GM23338 (cell line): ENCODE data around the gene EDA. TPM values are rescaled to one million over a fixed set of nuclear protein-coding genes. Genes with fewer than 3 reads are reported as not detected.

ENCODE experiments used
- ATAC-seq: fragments of 200-7000 bp; cut with Tn5 transposase; 3 replicates; pipeline ENCODE4 v1.9.1; 2020
- DNase-seq: peaks from one replicate; pipeline ENCODE4 v3.0.0-alpha.2; 2015; ENCODE audit warnings: low spot score
- H2AFZ ChIP-seq: fragments of 200-600 bp; sonication (generic); 2 replicates; pipeline ENCODE4 v1.8.0; 2016; ENCODE audit warnings: antibody characterized with exemption, mild to moderate bottlenecking, moderate library complexity
- H3F3A ChIP-seq: fragments of 200-600 bp; sonication (generic); replicated peaks from 2 replicates; pipeline ENCODE4 v1.8.0; 2017; ENCODE audit warnings: antibody characterized with exemption, mixed run types, low read depth
- H3K27ac ChIP-seq: fragments of 200-600 bp; sonication (generic); 2 replicates; pipeline ENCODE4 v1.6.1; 2016; ENCODE audit warnings: low read depth
- H3K27me3 ChIP-seq: fragments of 200-600 bp; sonication (generic); 2 replicates; pipeline ENCODE4 v1.8.0; 2016; ENCODE audit warnings: mild to moderate bottlenecking, mixed run types, moderate library complexity; ENCODE audit not compliant: insufficient read depth
- H3K36me3 ChIP-seq: fragments of 200-600 bp; sonication (generic); 2 replicates; pipeline ENCODE4 v1.8.0; 2016; ENCODE audit warnings: mild to moderate bottlenecking; ENCODE audit not compliant: insufficient read depth
- H3K4me1 ChIP-seq: fragments of 200-600 bp; sonication (generic); 2 replicates; pipeline ENCODE4 v1.8.0; 2016; ENCODE audit warnings: mild to moderate bottlenecking, moderate library complexity; ENCODE audit not compliant: insufficient read depth
- H3K4me2 ChIP-seq: fragments of 200-600 bp; sonication (generic); 2 replicates; pipeline ENCODE4 v1.7.1; 2017; ENCODE audit warnings: mixed run types
- H3K4me3 ChIP-seq: fragments of 200-600 bp; sonication (generic); 2 replicates; pipeline ENCODE4 v1.6.1; 2016; ENCODE audit warnings: mixed run types
- H3K79me2 ChIP-seq: fragments of 200-600 bp; sonication (generic); replicated peaks from 2 replicates; pipeline ENCODE4 v1.8.0; 2017; ENCODE audit warnings: mild to moderate bottlenecking; ENCODE audit not compliant: insufficient read depth
- H3K9me2 ChIP-seq: fragments of 200-600 bp; sonication (generic); 2 replicates; pipeline ENCODE4 v1.8.0; 2017; ENCODE audit not compliant: insufficient read depth
- H4K20me1 ChIP-seq: fragments of 200-600 bp; sonication (generic); replicated peaks from 2 replicates; pipeline ENCODE4 v1.8.0; 2017; ENCODE audit warnings: mild to moderate bottlenecking; ENCODE audit not compliant: insufficient read depth
- H3K27ac Mint-ChIP-seq: 2 replicates; pipeline ENCODE4 v1.8.0; 2020; ENCODE audit warnings: inconsistent platforms, mild to moderate bottlenecking, moderate library complexity, mixed read lengths
- H3K27me3 Mint-ChIP-seq: 3 replicates; pipeline ENCODE4 v1.8.0; 2022; ENCODE audit warnings: low read depth, mild to moderate bottlenecking, moderate library complexity, mixed read lengths, inconsistent platforms; ENCODE audit not compliant: insufficient read depth, poor library complexity
- H3K36me3 Mint-ChIP-seq: 3 replicates; pipeline ENCODE4 v1.8.0; 2021; ENCODE audit warnings: low read depth, mild to moderate bottlenecking, inconsistent platforms, moderate library complexity, mixed read lengths
- H3K4me1 Mint-ChIP-seq: 3 replicates; pipeline ENCODE4 v1.8.0; 2020; ENCODE audit warnings: mild to moderate bottlenecking, inconsistent platforms, mixed read lengths
- H3K4me3 Mint-ChIP-seq: 3 replicates; pipeline ENCODE4 v1.8.0; 2021; ENCODE audit warnings: moderate library complexity, mild to moderate bottlenecking, inconsistent platforms, mixed read lengths
- H3K9me3 Mint-ChIP-seq: 3 replicates; pipeline ENCODE4 v1.8.0; 2020; ENCODE audit warnings: moderate library complexity, mild to moderate bottlenecking, inconsistent platforms, mixed read lengths
- CTCF ChIP-seq, 2 experiments: fragments of 200-600 bp in 1 of 2; sonication (generic) in 1 of 2; conservative IDR thresholded peaks; 2 replicates each; pipeline versions ENCODE4 v1.5.1 to v1.6.1; 2016 to 2017; ENCODE audit warnings: antibody characterized with exemption in 2 of 2, low read depth in 2 of 2, mild to moderate bottlenecking in 2 of 2, moderate library complexity in 1 of 2
- ETS1 ChIP-seq: IDR thresholded peaks from 2 replicates; pipeline ENCODE4 v1.6.1; 2016; ENCODE audit warnings: antibody characterized with exemption
- EZH2 ChIP-seq: fragments of 200-600 bp; sonication (generic); IDR thresholded peaks from one replicate; pipeline ENCODE4 v1.8.0; 2017; ENCODE audit warnings: antibody characterized with exemption, mild to moderate bottlenecking, low read depth; ENCODE audit not compliant: unreplicated experiment
- EZH2phosphoT487 ChIP-seq: fragments of 200-600 bp; sonication (generic); IDR thresholded peaks from one replicate; pipeline ENCODE4 v1.8.1; 2018; ENCODE audit warnings: antibody characterized with exemption; ENCODE audit not compliant: unreplicated experiment
- JUNB ChIP-seq: IDR thresholded peaks from one replicate; pipeline ENCODE4 v1.6.1; 2016; ENCODE audit warnings: antibody characterized with exemption; ENCODE audit not compliant: unreplicated experiment
- NANOG ChIP-seq: IDR thresholded peaks from 2 replicates; pipeline ENCODE4 v1.6.1; 2016; ENCODE audit warnings: antibody characterized with exemption, borderline replicate concordance
- POLR2AphosphoS5 ChIP-seq: IDR thresholded peaks from 2 replicates; pipeline ENCODE4 v1.6.1; 2016; ENCODE audit warnings: antibody characterized with exemption, low read depth
- REST ChIP-seq: IDR thresholded peaks from one replicate; pipeline ENCODE4 v1.6.1; 2018; ENCODE audit warnings: antibody characterized with exemption; ENCODE audit not compliant: unreplicated experiment
- STAT1 ChIP-seq: IDR thresholded peaks from one replicate; pipeline ENCODE4 v1.6.1; 2016; ENCODE audit warnings: antibody characterized with exemption; ENCODE audit not compliant: unreplicated experiment
- ZNF114 ChIP-seq: fragments of 250-450 bp; sonication (Bioruptor Pico); IDR thresholded peaks from 2 replicates; pipeline ENCODE4 v1.5.0; 2020; ENCODE audit warnings: mild to moderate bottlenecking, moderate library complexity
- ZNF331 ChIP-seq: fragments of 250-450 bp; sonication (Bioruptor Pico); IDR thresholded peaks from 2 replicates; pipeline ENCODE4 v1.5.0; 2020; ENCODE audit warnings: low read depth, mild to moderate bottlenecking, moderate library complexity
- ZNF462 ChIP-seq: fragments of 250-450 bp; sonication (Bioruptor Pico); IDR thresholded peaks from 2 replicates; pipeline ENCODE4 v1.5.0; 2020; ENCODE audit warnings: mild to moderate bottlenecking, moderate library complexity
- polyA plus RNA-seq: library from polyadenylated mRNA; unstranded; fragments of >200 nt; fragmentation: Nextera tagmentation; extraction: Ambion mirVana; gene quantifications from 2 replicates; pipeline ENCODE4 v1.2.1, GENCODE V29; 2016
- total RNA-seq: library from RNA; depleted of rRNA; stranded (reverse); fragments of >200 nt; shearing (Covaris generic); gene quantifications from 2 replicates; pipeline ENCODE4 v1.2.3, GENCODE V29; 2014

Gene EDA
- total and polyA plus RNA-seq, 2 experiments from 2014 or later = 6.6 to 19.6 TPM

- no peak for TF ChIP-seq ZNF462 (CRISPR knock-in tag)
- no peak for TF ChIP-seq STAT1
- TF ChIP-seq ZNF114 (CRISPR knock-in tag) = no peak
These were observed 197.8 kb downstream of the EDA start (continued) for GRCh38 chrX:69813677-69814076.

GRCh38 chrX:69815063-69815462 is 199.2 kb downstream of the EDA start:
- H3K4me3 ChIP-seq = no peak overlapping the region
- Mint-ChIP-seq H3K27ac (no peak overlapping the region), H3K36me3 (no peaks in the 10 kb centered on the region; the same call in 2 of the 3 replicates), H3K9me3 (peaks cover 9% of the 10 kb centered on the region), H3K4me1 (peaks cover 2% of the 10 kb centered on the region; the same call in 1 of the 3 replicates), H3K4me3 (no peak overlapping the region), H3K27me3 (no peaks in the 10 kb centered on the region)
- H3K79me2 ChIP-seq = no peaks in the 10 kb centered on the region
- no peak for ATAC-seq
- no peak overlapping the region for H2AFZ ChIP-seq
- no peaks in the 10 kb centered on the region for H3K4me1 ChIP-seq
- no peak overlapping the region for H3K4me2 ChIP-seq
- DNase-seq = no peak
- no peaks in the 10 kb centered on the region for H3K36me3 ChIP-seq
- H4K20me1 ChIP-seq = no peaks in the 10 kb centered on the region
- no peaks in the 10 kb centered on the region for H3K27me3 ChIP-seq
- H3F3A ChIP-seq = no peaks in the 10 kb centered on the region
- no peaks in the 10 kb centered on the region for H3K9me2 ChIP-seq
- no peak overlapping the region for H3K27ac ChIP-seq
- TF ChIP-seq REST (no peak), ZNF331 (CRISPR knock-in tag) (no peak), CTCF (conservative IDR thresholded peaks at IDR 0.05; ENCODE audit: low read depth in 2 of 2) (no peak), ETS1 (no peak), EZH2phosphoT487 (no peak), JUNB (no peak), NANOG (no peak), POLR2AphosphoS5 (no peak), EZH2 (no peak), STAT1 (no peak)
